Measurements from ENCODE around the gene RPTOR. TPM values are rescaled to one million over a fixed set of nuclear protein-coding genes. Genes with fewer than 3 reads are reported as not detected.

Gene RPTOR
- total RNA-seq, 6 donors from 2014 or later, result 26.8 to 109 (median 36.8) TPM

- H3K9me3 ChIP-seq, result no peaks in the 10 kb centered on the region
- TF ChIP-seq, protein P1, sequence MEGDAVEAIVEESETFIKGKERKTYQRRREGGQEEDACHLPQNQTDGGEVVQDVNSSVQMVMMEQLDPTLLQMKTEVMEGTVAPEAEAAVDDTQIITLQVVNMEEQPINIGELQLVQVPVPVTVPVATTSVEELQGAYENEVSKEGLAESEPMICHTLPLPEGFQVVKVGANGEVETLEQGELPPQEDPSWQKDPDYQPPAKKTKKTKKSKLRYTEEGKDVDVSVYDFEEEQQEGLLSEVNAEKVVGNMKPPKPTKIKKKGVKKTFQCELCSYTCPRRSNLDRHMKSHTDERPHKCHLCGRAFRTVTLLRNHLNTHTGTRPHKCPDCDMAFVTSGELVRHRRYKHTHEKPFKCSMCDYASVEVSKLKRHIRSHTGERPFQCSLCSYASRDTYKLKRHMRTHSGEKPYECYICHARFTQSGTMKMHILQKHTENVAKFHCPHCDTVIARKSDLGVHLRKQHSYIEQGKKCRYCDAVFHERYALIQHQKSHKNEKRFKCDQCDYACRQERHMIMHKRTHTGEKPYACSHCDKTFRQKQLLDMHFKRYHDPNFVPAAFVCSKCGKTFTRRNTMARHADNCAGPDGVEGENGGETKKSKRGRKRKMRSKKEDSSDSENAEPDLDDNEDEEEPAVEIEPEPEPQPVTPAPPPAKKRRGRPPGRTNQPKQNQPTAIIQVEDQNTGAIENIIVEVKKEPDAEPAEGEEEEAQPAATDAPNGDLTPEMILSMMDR (IDR thresholded peaks at IDR 0.05), result no peak
- no peak for TF ChIP-seq POLR2A (IDR thresholded peaks at IDR 0.05)
- no peak for TF ChIP-seq POLR2AphosphoS5 (IDR thresholded peaks at IDR 0.05)
- no peak for TF ChIP-seq EP300 (IDR thresholded peaks at IDR 0.05)
- DNase-seq, result no peak
- no peak overlapping the region for H3K27ac ChIP-seq
- WGBS, 2 donors, result 92 to 93% methylated on average over 13 of the region's 13 CpGs
- no peaks in the 10 kb centered on the region for H3K27me3 ChIP-seq
- peaks cover 0 to 6% (median 0%) of the 10 kb centered on the region in 4 donors for H3K4me1 ChIP-seq
- ATAC-seq (ENCODE audit: low FRiP score in 2 of 2), result no peak
- peaks cover 0 to 11% (median 1%) of the 10 kb centered on the region in 4 donors for H3K36me3 ChIP-seq
- no peak overlapping the region for H3K4me3 ChIP-seq
Observed at GRCh38 chr17:80629298-80630028, 84.8 kb downstream of the RPTOR start.

- H3K27ac ChIP-seq, result no peak overlapping the region
- H3K9me3 ChIP-seq, result no peaks in the 10 kb centered on the region
- H3K4me3 ChIP-seq, result no peak overlapping the region
- H3K27me3 ChIP-seq, result no peaks in the 10 kb centered on the region
- TF ChIP-seq, protein P1 (IDR thresholded peaks at IDR 0.05), result no peak
- no peak for TF ChIP-seq POLR2A (IDR thresholded peaks at IDR 0.05)
- TF ChIP-seq POLR2AphosphoS5 (IDR thresholded peaks at IDR 0.05), result no peak
- TF ChIP-seq EP300 (IDR thresholded peaks at IDR 0.05), result no peak
- WGBS, 2 donors, result 85 to 88% methylated on average over 8 to 9 of the region's 9 CpGs
- peak in 1 of 2 donors; percentile 30 for DNase-seq
- peaks cover 0 to 6% (median 0%) of the 10 kb centered on the region in 4 donors for H3K4me1 ChIP-seq
- peaks cover 0 to 9% (median 1%) of the 10 kb centered on the region in 4 donors for H3K36me3 ChIP-seq
- no peak for ATAC-seq (ENCODE audit: low FRiP score in 2 of 2)
Observed at GRCh38 chr17:80630560-80631120, 86.0 kb downstream of the RPTOR start.

DNA sequence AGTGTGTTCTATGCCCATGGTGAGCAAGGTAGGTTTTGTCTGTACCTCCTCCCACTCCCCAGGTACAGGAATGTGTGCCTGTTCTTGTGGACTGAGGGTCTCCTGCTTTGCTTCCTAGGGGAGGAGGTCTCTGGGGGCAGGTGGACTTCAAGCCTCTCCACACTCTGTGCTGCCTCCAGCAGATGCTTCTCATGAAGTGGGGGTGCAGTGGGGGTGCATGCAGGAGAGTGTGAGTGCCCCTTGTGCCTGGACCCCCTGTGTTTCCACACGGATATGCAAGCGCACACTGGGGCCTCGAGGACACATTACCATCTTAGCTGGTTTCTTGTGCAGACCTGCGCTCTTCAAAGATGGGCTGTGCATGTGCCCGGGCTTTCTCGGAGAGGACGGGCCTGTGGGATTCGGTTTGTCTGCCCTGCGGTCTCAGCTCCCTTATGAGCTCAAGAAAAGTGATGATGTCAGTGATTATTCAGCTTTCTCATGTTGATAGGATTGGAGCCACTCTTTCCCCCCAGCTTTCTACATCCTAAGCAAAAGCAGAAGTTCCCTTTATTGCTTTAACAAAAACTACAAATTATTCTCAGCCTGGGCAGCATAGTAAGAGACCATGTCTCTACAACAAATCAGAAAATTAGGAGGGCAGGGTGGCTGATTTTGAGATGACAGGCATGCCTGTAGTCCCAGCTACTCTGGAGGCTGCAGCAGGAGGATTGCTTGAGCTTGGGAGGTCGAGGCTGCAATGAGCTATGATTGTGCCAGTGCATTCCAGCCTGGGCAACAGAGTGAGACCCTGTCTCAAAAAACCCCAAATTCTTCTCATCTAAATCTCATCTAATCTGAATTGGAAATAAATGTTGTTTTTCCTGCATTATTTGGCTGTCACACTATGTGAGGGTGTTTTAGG, 86.8 kb downstream of the RPTOR start:
- no peak for DNase-seq

GRCh38 chr17:80632046-80632581, 87.5 kb downstream of the RPTOR start:
- peaks cover 0 to 2% (median 0%) of the 10 kb centered on the region in 4 donors for H3K36me3 ChIP-seq
- no peaks in the 10 kb centered on the region for H3K9me3 ChIP-seq
- no peak overlapping the region for H3K4me3 ChIP-seq
- 75 to 85% methylated on average over 12 of the region's 12 CpGs for WGBS, 2 donors
- DNase-seq (no peak), ATAC-seq (ENCODE audit: low FRiP score in 2 of 2) (no peak)
- peaks cover 0 to 6% (median 0%) of the 10 kb centered on the region in 4 donors for H3K4me1 ChIP-seq
- no peak for TF ChIP-seq EP300 (IDR thresholded peaks at IDR 0.05)
- TF ChIP-seq POLR2A (IDR thresholded peaks at IDR 0.05), result no peak
- no peak for TF ChIP-seq POLR2AphosphoS5 (IDR thresholded peaks at IDR 0.05)
- TF ChIP-seq, protein P1 (IDR thresholded peaks at IDR 0.05), result no peak
- H3K27ac ChIP-seq, result no peak overlapping the region
- no peaks in the 10 kb centered on the region for H3K27me3 ChIP-seq

More for the DNA sequence above, 86.8 kb downstream of the RPTOR start:
- H3K4me1 ChIP-seq, result peaks cover 0 to 6% (median 0%) of the 10 kb centered on the region in 4 donors
- H3K27me3 ChIP-seq, result no peaks in the 10 kb centered on the region
- 89 to 91% methylated on average over 10 of the region's 10 CpGs for WGBS, 2 donors
- H3K9me3 ChIP-seq, result no peaks in the 10 kb centered on the region
- H3K4me3 ChIP-seq, result no peak overlapping the region
- peak in 1 of 2 donors; percentile 10 for ATAC-seq (ENCODE audit: low FRiP score in 2 of 2)
- peaks cover 0 to 2% (median under 1%) of the 10 kb centered on the region in 4 donors for H3K36me3 ChIP-seq
- no peak for TF ChIP-seq POLR2A (IDR thresholded peaks at IDR 0.05)
- no peak for TF ChIP-seq POLR2AphosphoS5 (IDR thresholded peaks at IDR 0.05)
- TF ChIP-seq EP300 (IDR thresholded peaks at IDR 0.05), result no peak
- TF ChIP-seq, protein P1 (IDR thresholded peaks at IDR 0.05), result no peak
- H3K27ac ChIP-seq, result no peak overlapping the region

Measured in upper lobe of left lung (tissue), 6 donors.